ENCODE data around the gene ZDHHC11B.

The ZDHHC11B gene

GRCh38 chr5:665541-665955 is 119.0 kb downstream of the ZDHHC11B start:
- peaks cover 5% of the 10 kb centered on the region for H3K36me3 Mint-ChIP-seq
- H3K9me3 Mint-ChIP-seq (ENCODE audit: low read depth), result no peaks in the 10 kb centered on the region
- H3K4me3 Mint-ChIP-seq, result no peak overlapping the region
- H3K4me1 Mint-ChIP-seq (ENCODE audit: low read depth), result no peaks in the 10 kb centered on the region
- H3K27ac Mint-ChIP-seq, result no peak overlapping the region
- no peaks in the 10 kb centered on the region for H3K27me3 Mint-ChIP-seq

- H3K36me3 Mint-ChIP-seq, result peaks cover 5% of the 10 kb centered on the region
- no peaks in the 10 kb centered on the region for H3K27me3 Mint-ChIP-seq
- no peak overlapping the region for H3K4me3 Mint-ChIP-seq
- H3K27ac Mint-ChIP-seq, result no peak overlapping the region
- H3K9me3 Mint-ChIP-seq (ENCODE audit: low read depth), result no peaks in the 10 kb centered on the region
- no peaks in the 10 kb centered on the region for H3K4me1 Mint-ChIP-seq (ENCODE audit: low read depth)
Observed at GRCh38 chr5:664994-665360, 119.6 kb downstream of the ZDHHC11B start.

- Mint-ChIP-seq H3K4me1 (ENCODE audit: low read depth) (no peaks in the 10 kb centered on the region), H3K36me3 (peaks cover 8% of the 10 kb centered on the region), H3K4me3 (no peak overlapping the region), H3K27me3 (no peaks in the 10 kb centered on the region), H3K9me3 (ENCODE audit: low read depth) (no peaks in the 10 kb centered on the region), H3K27ac (no peak overlapping the region)
Observed at GRCh38 chr5:664343-664993, 120.1 kb downstream of the ZDHHC11B start.

GRCh38 chr5:663436-664342 is 120.8 kb downstream of the ZDHHC11B start:
- Mint-ChIP-seq H3K4me1 (ENCODE audit: low read depth) (no peaks in the 10 kb centered on the region), H3K36me3 (peaks cover 12% of the 10 kb centered on the region), H3K4me3 (no peak overlapping the region), H3K27ac (no peak overlapping the region), H3K9me3 (ENCODE audit: low read depth) (no peaks in the 10 kb centered on the region), H3K27me3 (no peaks in the 10 kb centered on the region)

- Mint-ChIP-seq H3K27ac (no peak overlapping the region), H3K27me3 (no peaks in the 10 kb centered on the region), H3K36me3 (peaks cover 12% of the 10 kb centered on the region), H3K9me3 (ENCODE audit: low read depth) (no peaks in the 10 kb centered on the region), H3K4me1 (ENCODE audit: low read depth) (no peaks in the 10 kb centered on the region), H3K4me3 (no peak overlapping the region)
Observed at GRCh38 chr5:662751-663435, 121.6 kb downstream of the ZDHHC11B start.

GRCh38 chr5:661891-662750 is 122.4 kb downstream of the ZDHHC11B start:
- H3K36me3 Mint-ChIP-seq, result peaks cover 14% of the 10 kb centered on the region
- no peaks in the 10 kb centered on the region for H3K4me1 Mint-ChIP-seq (ENCODE audit: low read depth)
- H3K27me3 Mint-ChIP-seq, result no peaks in the 10 kb centered on the region
- no peak overlapping the region for H3K4me3 Mint-ChIP-seq
- H3K9me3 Mint-ChIP-seq (ENCODE audit: low read depth), result no peaks in the 10 kb centered on the region
- H3K27ac Mint-ChIP-seq, result no peak overlapping the region

- no peaks in the 10 kb centered on the region for H3K27me3 Mint-ChIP-seq
- no peak overlapping the region for H3K27ac Mint-ChIP-seq
- H3K4me3 Mint-ChIP-seq, result no peak overlapping the region
- H3K9me3 Mint-ChIP-seq (ENCODE audit: low read depth), result no peaks in the 10 kb centered on the region
- no peaks in the 10 kb centered on the region for H3K4me1 Mint-ChIP-seq (ENCODE audit: low read depth)
- peaks cover 19% of the 10 kb centered on the region for H3K36me3 Mint-ChIP-seq
Observed at GRCh38 chr5:660491-661030, 124.0 kb downstream of the ZDHHC11B start.
